GM19025 (cell line): ENCODE data around the gene ELN.
"Not testable (repeated sequence)": the region's sequence is repeated elsewhere in the genome, so short reads cannot be mapped to it uniquely, and the experiment has no call there.

Experiments used
- ATAC-seq: cut with Tn5 transposase; IDR thresholded peaks from one replicate; pipeline ENCODE4 v1.9.1; 2021; ENCODE audit warnings: mild to moderate bottlenecking, low read depth, moderate library complexity; ENCODE audit not compliant: unreplicated experiment

Gene ELN

DNA sequence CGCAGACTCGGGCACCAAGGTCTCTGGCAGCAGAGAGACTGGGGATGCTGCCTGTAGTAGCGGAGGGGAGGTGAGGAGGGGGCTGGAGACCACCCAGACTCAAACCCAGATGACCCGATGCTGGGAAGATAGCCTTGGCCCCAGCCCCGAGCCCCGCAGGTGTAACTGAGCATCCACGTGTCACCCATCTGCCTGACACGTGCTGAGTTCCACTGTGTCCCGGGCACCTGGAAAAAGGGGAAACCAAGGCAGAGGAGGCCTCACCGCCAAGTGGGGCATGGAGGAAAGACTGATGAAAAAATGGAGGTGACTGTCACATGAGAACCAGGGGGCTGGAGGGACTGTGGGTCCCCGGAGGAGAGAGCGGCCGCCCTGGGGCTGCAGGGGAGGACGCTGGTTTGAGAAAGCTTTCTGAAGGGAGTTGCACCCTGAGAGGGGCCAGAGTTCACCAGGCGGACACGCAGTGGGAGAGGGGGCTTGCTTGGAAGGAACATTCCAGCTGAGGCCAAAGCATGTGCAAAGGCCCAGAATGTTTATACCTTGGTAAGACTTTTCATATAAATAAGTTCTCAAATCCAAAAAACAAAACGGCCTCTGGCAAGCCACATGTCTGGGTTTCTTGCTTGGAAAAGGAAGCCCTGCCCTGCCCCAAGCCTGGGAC lies 27.4 kb upstream of the ELN start:
- no peak for ATAC-seq

DNA sequence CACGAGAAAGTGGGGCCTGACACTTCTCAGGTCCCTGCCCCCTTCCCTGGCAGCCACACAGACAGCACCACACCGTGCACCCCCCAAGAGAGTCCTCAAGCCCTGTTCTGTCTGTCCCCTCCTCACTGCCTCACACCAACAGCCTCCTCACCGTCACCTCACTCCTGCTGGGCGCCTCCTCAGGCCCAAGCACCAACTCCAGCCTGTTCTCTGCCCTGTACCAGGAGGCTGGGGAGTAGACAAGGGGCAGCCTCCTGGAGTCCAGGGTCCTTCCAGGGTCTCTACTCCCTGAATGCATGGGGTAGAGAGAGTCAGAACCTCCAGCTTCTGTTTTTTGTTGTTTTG lies 26.9 kb upstream of the ELN start:
- ATAC-seq = no peak

DNA sequence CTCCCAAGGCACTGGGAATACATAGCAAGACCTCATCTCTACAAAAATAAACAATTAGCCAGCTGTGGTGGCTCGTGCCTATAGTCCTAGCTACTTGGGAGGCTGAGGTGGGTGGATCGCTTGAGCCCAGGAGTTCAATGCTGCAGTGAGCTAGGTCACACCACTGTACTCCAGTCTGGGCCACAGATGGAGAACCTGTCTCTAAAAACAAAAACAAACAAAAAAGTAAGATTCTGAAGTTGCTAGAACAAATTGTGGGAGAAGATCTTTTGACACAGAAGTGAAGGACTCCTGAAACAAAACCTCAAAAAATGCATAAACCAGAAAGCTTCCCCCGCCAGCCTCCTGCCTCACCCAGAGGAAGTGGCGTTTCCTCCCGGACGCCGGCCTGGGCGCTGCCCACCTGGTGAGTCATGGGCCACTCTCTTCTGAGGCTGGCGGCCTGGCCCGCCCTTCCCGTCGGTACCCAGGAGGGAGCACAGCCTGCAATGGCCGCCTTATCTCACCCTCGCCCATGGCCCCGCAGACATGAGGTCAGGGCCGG lies 25.4 kb upstream of the ELN start:
- no peak for ATAC-seq

DNA sequence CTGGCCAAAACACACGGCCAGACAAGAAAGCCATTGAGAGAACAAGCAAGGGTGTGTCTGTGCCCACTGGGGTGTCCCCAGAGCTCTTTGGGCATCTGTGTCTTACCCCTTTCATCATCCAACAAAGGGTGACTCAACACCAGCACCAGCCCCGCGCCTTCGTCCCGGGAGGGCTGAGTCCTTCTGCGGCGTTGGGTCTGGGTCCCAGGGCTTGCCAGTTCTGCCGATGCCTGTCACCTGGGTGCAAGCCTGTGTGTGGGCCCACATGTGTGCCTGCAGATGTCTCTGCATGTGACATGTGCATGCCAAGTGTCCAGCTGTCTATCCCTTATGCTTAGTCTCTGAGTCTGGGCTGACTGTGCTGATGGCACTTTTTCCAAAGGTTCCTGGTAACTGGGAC lies 24.4 kb upstream of the ELN start:
- no peak for ATAC-seq

DNA sequence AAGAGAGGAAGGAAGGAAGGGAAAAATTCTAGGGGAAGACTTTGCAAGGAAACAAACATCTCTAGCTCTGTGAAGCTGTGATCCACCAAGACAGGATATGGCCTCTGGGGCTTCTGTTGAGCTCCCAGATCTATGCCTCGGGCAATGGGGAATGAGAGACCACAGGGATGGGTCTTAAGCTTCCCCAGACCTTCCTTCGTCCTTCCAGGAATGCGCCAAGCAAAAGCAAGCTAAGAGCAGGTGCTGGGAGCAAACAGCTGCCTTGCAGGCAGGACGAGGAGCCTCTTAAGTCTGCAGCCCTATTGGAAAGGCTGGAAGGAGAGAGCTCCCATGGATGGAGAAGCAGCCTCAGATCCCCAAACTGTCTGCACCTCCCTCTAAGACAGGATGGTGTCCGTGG lies 21.9 kb upstream of the ELN start:
- no peak for ATAC-seq

DNA sequence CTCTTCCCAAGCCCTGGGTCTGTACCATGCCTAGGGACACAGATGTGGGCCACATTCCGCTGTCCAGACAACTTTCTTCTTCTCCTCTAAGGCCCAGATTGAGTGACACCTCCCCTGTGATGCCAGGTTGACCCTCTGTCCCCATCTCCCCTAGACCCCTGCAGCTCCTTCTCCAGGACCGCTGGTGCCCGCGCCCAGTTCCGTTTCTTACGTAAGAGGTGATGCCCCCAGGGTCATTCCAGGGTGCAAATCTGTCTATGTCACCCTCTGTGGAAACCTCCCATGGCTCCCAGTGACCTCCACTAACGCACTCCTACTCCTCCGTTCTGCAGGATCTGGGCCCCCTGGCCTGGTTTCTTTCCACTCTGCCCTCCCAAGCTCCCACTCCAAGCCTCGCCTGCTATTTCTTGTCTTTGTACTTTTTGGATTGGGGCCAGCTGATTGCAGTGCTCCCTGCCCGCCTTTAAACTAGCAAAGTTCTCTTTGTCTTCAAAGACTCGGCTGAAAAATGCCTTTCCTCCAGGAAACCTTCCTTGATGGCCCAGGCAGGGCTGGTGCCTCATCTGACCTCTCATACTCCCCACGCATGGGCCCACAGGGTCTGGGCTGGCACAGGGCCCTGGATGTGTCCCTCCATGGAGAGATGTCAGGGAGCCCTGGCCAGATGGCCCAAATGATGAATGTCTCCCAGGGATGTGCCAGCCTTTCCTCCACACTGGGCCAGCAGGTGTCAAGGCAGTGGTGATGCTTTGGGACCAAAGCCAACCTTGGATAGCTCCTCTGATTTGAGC lies 21.3 kb upstream of the ELN start:
- ATAC-seq = no peak

DNA sequence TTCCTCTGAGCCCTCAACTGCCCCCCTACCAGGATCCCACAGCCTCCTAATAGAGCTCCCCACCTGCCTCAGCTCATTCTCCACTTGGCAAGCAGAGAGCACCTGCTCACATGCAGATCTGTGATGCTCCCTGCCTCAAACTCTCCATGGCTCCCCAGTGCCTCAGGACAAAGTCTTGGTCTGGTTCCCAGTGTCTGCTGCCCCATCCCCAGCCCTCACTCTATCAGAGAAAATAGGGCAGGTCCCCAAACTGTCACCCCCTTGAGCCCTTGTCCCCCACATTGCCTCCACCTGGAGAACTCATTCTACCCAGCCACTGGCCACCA lies 20.8 kb upstream of the ELN start:
- no peak for ATAC-seq

DNA sequence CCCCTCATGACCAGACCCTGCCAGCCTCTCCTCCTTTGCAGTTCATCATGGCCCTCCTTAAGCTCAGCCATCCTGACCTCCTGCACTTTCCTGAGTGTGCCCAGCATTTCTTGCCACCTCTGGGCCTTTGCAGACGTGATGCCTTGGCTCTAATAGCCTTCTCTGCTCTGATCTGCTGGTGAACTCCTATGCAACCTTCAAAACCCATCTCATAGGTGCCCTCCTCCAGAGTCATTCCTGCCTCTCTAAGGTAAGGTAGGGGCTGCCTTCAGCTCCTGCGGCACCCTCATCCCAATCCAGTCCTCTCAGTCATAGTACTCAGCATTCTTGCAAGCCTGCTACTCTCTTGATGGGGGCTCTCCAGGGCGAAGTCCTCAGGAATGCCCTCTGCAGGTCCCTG lies 19.3 kb upstream of the ELN start:
- no peak for ATAC-seq

DNA sequence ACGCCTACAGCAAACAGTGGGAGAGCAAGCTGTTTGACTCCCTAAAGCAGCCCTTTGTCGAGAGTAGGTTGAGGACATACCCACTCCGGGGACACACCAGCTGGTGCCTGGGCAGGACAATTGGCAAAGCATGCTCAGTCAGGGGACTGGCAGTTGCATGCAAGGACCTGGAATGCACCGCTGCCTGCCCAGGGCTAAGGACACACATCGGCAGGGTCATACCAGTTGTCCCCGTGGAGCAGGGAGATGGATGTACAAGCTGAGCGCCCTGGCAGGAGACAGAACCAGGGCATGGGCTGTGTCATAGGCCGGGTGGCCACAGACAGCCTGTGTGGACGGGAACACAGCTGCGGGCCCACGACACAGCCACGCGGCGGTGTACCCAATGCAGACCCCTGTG lies 18.3 kb upstream of the ELN start:
- no peak for ATAC-seq

DNA sequence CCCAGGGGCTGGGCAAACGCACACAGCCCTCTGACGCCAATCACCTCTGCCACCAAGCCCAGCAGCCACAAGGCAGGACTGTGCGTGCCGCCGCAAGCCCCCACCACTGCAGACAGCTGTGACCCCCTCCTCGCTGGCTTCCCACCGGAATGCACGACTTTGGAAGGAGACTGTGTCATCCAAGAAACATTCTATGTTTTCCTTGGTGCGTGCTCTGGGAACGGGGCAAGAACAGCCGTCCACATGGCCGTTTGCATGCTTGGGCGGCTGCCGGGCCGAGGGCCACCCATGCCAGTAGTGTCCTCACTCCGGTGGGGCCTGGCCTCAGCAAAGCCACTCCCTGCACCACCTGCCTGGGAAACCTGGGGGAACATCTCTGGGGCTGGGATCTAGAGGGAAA lies 17.6 kb upstream of the ELN start:
- no peak for ATAC-seq

DNA sequence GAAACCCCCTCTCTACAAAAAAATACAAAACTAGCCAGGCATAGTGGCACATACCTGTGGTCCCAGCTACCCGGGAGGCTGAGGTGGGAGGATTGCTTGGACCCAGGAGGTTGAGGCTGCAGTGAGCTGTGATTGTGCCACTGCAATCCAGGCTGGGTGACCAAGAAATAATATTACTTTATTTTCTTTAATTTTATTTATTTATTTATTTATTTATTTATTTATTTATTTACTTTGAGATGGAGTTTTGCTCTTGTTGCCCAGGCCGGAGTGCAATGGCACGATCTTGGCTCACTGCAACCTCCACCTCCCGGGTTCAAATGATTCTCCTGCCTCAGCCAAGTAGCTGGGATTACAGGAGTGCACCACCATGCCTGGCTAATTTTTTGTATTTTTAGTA lies 16.6 kb upstream of the ELN start:
- ATAC-seq = not testable (repeated sequence)

DNA sequence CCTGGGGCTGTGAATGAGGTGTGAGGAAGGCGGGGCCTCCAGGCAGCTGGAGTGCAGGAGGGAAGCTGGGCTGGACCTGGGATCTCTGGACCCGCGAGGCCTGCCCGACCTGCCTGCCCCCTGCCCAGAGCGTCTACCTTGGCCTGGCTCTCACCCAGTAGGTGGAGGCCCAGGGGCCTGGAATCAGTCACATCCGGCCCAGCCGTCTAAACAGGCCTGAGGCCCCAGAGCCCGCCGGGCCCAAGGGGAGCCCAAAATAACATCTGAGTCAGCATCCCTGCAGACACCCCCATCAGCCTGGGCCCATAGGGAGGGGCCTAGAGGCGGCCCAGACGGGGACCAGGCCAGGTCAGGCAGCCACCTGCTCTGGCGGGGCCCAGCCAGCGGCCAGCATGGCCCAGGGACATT lies 15.1 kb upstream of the ELN start:
- ATAC-seq = peak; percentile 94

DNA sequence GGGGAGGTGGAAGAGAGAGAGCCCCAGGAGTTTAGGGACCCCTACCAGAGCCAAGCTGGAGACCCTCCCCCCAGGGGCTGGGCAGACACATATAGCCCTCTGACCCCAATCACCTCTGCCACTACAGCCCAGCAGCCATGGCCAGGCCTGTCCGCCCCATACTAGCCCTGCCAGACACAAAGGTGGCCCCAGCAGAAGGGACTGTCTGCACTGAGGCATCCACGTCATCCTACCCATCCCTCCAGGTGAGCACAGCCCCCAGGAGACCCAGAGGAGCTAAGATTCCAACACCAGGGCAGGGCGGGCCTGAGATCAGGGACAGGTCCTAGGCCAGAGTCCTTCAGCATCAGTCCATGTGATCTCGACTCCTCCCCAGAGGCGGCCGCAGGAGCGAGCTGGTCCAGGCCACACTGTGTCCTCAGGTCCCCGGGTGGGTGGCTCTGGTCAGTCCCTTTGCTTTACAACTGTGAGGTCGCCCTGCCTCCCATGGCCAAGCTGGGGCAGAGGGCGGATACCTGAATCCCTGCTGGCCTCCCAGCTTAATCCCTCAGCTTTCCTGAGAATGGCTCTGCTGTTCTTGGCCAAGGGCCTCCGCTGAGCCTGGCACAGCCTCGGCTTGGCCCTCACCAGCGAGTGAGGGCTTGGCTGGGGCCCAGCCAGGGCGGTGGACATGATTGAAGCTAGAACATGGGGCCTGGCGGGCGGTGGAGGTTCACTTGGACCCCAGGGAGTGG lies 14.3 kb upstream of the ELN start:
- ATAC-seq = no peak

DNA sequence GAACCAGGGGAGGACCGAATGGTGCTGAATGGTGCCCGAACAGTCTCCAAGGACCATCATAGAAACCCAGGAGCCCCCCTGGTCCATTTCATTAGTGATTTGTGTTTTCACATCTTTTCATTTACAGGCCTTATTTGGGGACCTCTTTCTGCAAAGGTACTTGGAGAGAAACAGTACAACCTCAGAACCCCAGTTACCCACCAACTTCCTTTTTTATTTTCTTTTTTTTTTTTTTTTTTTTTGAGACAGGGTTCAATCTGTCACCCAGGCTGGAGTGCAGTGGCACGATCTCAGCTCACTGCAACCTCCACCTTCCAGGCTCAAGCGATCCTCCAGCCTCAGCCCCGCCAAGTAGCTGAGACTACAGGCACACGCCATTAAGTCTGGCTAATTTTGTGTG lies 13.0 kb upstream of the ELN start:
- ATAC-seq = no peak

DNA sequence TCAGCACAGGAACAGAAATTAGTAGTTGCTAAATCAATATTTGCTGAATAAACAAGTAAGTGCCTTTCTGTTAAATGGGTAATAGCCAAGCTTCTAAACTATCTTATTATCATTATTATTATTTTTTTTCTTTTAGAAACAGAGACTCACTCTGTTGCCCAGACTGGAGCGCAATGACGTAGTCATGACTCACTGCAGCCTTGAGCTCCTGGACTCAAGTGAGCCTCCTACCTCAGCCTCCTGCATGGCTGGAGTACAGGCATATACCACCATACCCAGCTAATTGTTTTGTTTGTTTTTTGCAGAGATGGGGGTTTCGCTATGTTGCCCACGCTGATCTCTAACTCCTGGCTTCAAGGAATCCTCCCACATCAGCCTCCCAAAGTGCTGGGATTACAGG lies 12.3 kb upstream of the ELN start:
- ATAC-seq = no peak

DNA sequence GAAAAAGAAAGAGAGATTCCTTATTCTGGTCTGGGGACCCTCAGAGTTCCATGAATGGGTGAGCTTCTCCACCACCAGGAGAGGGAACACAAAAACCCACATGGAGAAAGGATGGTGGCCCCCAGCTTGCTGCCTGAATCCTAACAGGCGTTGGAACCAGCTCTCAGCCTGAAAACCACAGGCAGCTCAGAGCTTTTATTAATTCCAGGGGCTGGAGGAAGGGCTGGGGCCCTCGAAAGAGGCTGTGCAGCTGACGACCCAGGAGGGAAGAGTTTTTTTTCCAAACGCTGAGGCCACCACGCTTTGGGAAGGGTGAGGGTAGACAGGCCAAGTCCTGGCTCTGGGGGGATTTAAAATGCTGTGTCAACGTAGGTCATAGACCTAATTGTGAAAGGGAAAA lies 10.8 kb upstream of the ELN start:
- no peak for ATAC-seq

DNA sequence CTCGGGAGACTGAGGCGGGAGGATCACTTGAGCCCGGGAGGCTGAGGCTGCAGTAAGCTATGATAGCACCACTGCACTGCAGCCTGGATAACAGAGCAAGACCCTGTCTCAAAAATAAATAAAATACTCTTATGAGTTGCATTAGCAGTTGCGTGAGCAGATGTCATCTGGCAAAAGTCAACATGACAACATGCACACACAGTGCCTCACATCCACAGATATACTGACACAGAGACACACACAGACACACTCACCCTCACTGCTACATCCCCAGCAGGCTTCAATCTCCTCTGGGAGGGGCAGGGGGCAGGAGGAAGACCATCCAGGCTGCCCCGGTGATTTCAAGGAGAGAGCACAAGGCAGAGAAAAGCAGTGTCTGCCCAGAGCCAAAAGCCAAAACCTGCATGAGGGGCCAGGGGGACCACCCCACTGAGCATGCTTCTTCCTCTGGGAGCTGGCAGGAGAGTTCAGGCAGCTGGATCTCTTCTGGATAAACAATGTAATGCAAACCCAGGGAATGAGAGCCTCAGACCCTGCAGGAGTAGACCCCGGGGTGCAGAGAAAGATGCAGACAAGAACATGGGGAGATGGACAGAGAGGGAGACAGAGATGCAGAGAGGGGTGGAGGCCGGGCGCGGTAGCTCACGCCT lies 9.6 kb upstream of the ELN start:
- no peak for ATAC-seq

DNA sequence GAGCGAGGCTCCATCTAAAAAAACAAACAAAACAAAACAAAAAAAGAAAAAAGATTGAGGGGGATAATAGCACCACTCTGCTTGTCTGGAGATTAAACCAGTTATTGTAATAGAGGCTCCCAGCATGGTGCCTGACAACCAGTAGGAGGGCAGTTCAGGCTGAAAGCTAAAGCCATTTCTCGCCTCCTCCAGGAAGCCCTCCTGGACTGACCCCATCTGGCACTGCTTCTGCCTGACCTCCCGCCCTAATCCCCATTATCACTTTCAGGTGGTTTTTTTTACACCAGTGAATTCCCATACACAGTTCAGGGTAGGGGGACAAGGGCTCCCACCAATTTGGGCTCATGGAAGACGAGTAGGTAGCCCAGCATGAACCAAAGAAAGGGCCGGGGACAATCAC lies 8.8 kb upstream of the ELN start:
- ATAC-seq = no peak

DNA sequence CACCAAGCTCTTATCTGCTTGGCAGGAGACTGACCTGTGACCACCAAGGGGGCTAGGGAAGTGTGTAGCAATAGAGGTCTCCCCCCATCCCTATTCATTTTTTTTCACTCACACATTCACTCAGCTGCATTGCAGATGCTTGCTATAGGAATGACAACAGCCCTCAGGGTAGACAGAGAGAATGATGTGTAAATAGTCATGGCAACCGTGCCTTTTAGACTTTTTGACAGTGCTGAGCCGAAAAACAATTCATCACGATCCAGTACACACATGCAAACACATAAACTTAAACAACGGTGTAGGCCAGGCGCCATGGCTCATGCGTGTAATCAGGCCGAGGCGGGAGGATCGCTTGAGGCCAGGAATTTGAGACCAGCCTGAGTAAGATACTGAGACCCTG lies 7.6 kb upstream of the ELN start:
- no peak for ATAC-seq

DNA sequence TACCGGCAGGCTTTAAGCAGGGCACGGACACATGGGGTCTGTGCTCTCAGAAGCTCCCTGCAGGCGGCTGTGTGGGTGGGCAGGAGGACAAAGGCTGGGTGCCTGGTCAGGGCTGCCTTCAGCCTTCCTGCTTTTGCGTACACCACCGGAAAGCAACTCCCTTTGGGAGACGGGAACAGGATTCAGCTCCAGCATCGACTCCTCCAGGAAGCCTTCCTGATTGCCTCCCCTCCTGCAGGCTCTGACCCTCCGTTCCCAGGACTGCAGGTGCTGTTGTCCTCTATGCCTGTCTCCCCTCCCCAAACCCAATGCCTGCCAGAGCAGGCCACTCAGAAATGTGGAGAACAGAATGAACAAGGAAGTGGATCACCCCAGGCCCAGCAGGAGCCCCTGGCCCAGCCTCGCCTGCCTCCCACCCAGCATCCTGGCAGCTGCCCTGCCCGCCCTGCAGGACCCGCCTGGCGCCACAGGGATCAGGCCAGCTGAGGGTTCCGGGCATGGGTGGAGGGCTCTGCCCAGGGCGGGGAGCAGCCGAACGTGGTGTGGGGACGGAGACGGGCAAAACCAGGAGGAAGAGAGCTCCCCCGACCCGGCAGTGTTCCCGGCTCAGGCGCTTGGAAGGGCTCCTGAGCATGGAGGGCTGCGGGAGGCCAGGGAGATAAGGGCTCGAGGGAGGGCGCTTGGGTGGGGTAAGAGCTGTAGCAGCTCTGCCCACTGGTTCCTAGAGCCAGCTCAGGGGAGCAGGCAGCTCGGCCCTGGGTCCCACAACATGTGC lies 6.2 kb upstream of the ELN start:
- ATAC-seq = no peak
